Neutrophil (primary cell): ENCODE results near the gene LDB2.

Experiments
- H3K27ac ChIP-seq: fragments of 200-600 bp; sonication (generic); 2 replicates; pipeline ENCODE4 v1.5.1; 2016; ENCODE audit warnings: mild to moderate bottlenecking, moderate library complexity
- H3K27me3 ChIP-seq: fragments of 200-600 bp; sonication (generic); 2 replicates; pipeline ENCODE4 v1.6.0; 2016; ENCODE audit warnings: mild to moderate bottlenecking
- H3K36me3 ChIP-seq: fragments of 200-600 bp; sonication (generic); 2 replicates; pipeline ENCODE4 v1.5.1; 2017
- H3K4me1 ChIP-seq, 2 experiments: fragments of 200-600 bp in 1 of 2; sonication (generic) in 1 of 2; 1 replicate in 1 of 2; 2 replicates in 1 of 2; pipeline versions ENCODE4 v1.5.1 to v1.6.1; 2013 to 2016; ENCODE audit warnings: low read depth in 1 of 2, low read length in 1 of 2, mild to moderate bottlenecking in 1 of 2, moderate library complexity in 1 of 2; ENCODE audit not compliant: control insufficient read depth in 1 of 2, insufficient read depth in 1 of 2
- H3K4me3 ChIP-seq, 2 experiments: fragments of 200-600 bp in 1 of 2; sonication (generic) in 1 of 2; 1 replicate in 1 of 2; 2 replicates in 1 of 2; pipeline ENCODE4 v1.5.1; 2013 to 2016; ENCODE audit warnings: low read depth in 1 of 2, low read length in 1 of 2, mild to moderate bottlenecking in 1 of 2, moderate library complexity in 1 of 2
- H3K9me3 ChIP-seq: fragments of 200-600 bp; sonication (generic); 2 replicates; pipeline ENCODE4 v1.5.1; 2016
- CTCF ChIP-seq: fragments of 200-600 bp; sonication (generic); IDR thresholded peaks from 2 replicates; pipeline ENCODE4 v1.5.1; 2016; ENCODE audit warnings: antibody characterized with exemption

Gene LDB2

GRCh38 chr4:16577177-16577576 is 321.3 kb downstream of the LDB2 start:
- H3K4me1 ChIP-seq = no peaks in the 10 kb centered on the region
- H3K9me3 ChIP-seq = no peaks in the 10 kb centered on the region
- no peak overlapping the region for H3K4me3 ChIP-seq
- TF ChIP-seq CTCF = no peak
- no peak overlapping the region for H3K27ac ChIP-seq
- no peaks in the 10 kb centered on the region for H3K36me3 ChIP-seq
- peaks cover 19% of the 10 kb centered on the region for H3K27me3 ChIP-seq

- Histone ChIP-seq H3K9me3 (no peaks in the 10 kb centered on the region), H3K4me3 (no peak overlapping the region), H3K27ac (no peak overlapping the region), H3K4me1 (no peaks in the 10 kb centered on the region), H3K36me3 (no peaks in the 10 kb centered on the region), H3K27me3 (peaks cover 19% of the 10 kb centered on the region)
- TF ChIP-seq CTCF = no peak
Observed at GRCh38 chr4:16574981-16575380, 323.5 kb downstream of the LDB2 start.

DNA sequence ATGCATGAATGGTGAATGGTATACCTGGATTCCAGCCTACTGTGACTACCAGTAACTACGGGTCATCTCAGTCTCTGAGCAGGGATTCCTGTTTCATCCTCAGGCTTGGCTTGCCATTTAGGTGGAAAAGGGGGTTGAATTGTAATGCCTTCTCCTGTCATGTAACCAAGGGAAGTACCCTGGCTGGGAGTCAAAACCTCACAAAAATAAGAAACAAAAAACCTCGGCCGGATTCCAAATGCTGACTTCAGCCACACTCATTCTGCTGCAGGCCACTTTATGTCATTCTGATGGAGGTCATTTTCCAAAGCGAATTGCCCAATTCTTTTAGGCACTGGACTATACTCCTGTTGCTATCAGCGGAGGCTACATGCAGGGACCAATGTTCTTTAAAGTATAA is 324.7 kb downstream of the LDB2 start:
- Histone ChIP-seq H3K9me3 (no peaks in the 10 kb centered on the region), H3K27me3 (peaks cover 19% of the 10 kb centered on the region), H3K27ac (no peak overlapping the region), H3K4me1 (no peaks in the 10 kb centered on the region), H3K36me3 (no peaks in the 10 kb centered on the region), H3K4me3 (no peak overlapping the region)
- TF ChIP-seq CTCF = no peak

DNA sequence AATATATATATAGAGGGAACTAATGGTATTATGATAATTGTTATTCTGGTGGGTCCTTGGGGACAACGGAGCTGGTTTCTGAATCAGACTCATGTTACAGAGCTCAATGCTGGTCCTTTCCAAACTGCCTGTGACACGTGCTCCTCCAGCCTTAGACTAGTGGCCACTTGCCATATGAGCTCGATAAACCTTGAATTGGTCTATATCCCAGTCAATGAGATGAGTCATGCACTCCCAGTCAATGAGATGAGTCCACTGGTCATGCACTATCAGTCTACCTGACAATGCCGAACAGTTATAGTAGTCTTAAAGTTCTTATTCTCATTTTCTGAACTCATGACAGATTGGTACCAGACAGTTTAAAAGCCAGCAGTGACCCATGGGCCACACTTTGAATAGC is 325.2 kb downstream of the LDB2 start:
- H3K9me3 ChIP-seq = no peaks in the 10 kb centered on the region
- H3K4me1 ChIP-seq = no peaks in the 10 kb centered on the region
- H3K27me3 ChIP-seq = peaks cover 19% of the 10 kb centered on the region
- no peak overlapping the region for H3K4me3 ChIP-seq
- H3K36me3 ChIP-seq = no peaks in the 10 kb centered on the region
- H3K27ac ChIP-seq = no peak overlapping the region
- TF ChIP-seq CTCF = no peak

DNA sequence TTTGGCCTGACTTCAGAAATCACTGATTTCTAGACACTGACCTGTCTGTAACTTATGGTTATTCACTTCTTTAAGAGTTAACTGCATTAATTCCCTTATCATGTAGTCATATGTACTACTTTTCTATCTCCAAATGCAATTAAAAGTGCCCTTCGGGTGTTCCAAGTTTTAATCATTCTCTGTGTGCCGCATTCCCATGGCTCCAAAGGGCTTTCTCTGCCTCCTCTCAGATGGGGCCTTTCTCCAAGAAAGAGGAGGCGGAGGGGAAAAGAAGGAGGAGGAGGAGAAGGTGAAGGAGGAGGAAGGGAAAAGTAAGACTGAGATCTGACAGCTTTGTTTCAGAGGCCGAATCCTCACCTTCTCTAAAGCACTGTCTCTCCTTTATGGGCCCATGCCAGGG is 325.8 kb downstream of the LDB2 start:
- Histone ChIP-seq H3K36me3 (no peaks in the 10 kb centered on the region), H3K4me1 (no peaks in the 10 kb centered on the region), H3K4me3 (no peak overlapping the region), H3K9me3 (no peaks in the 10 kb centered on the region), H3K27me3 (peaks cover 23% of the 10 kb centered on the region), H3K27ac (no peak overlapping the region)
- no peak for TF ChIP-seq CTCF

GRCh38 chr4:16572161-16572560 is 326.3 kb downstream of the LDB2 start:
- Histone ChIP-seq H3K4me3 (no peak overlapping the region), H3K4me1 (no peaks in the 10 kb centered on the region), H3K27me3 (peaks cover 23% of the 10 kb centered on the region), H3K36me3 (no peaks in the 10 kb centered on the region), H3K9me3 (no peaks in the 10 kb centered on the region), H3K27ac (no peak overlapping the region)
- TF ChIP-seq CTCF = no peak
